WTC11 (cell line): ENCODE measurements around the gene PSME4. TPM values are rescaled to one million over a fixed set of nuclear protein-coding genes. Genes with fewer than 3 reads are reported as not detected.

Experiments used
- ATAC-seq: fragments of 200-7000 bp; cut with Tn5 transposase; 2 replicates; pipeline ENCODE4 v1.10.0; 2021; ENCODE audit warnings: mild to moderate bottlenecking, moderate library complexity
- CTCF ChIA-PET: fragments of 300-600 bp; sonication (Branson Sonifier 250); formaldehyde crosslinking; loops from one replicate; lab custom pipeline; 2021; ENCODE audit warnings: antibody characterized with exemption; lab: Charles Lee
- POLR2A ChIA-PET: fragments of 350-600 bp; sonication (Branson Sonifier 250); formaldehyde crosslinking; loops from one replicate; lab custom pipeline; 2021; ENCODE audit warnings: antibody characterized with exemption; lab: Charles Lee
- DNase-seq: peaks from one replicate; pipeline ENCODE4 v3.0.0; 2021; ENCODE audit warnings: low spot score
- H3K27ac Mint-ChIP-seq: 2 replicates; pipeline ENCODE4 v1.8.0; 2021; ENCODE audit warnings: mixed read lengths
- H3K27me3 Mint-ChIP-seq: 2 replicates; pipeline ENCODE4 v1.8.0; 2021; ENCODE audit warnings: low read depth, mild to moderate bottlenecking, moderate library complexity, mixed read lengths
- H3K36me3 Mint-ChIP-seq: 2 replicates; pipeline ENCODE4 v1.8.0; 2021; ENCODE audit warnings: mixed read lengths
- H3K4me1 Mint-ChIP-seq: 2 replicates; pipeline ENCODE4 v1.8.0; 2022; ENCODE audit warnings: mixed read lengths
- H3K4me3 Mint-ChIP-seq: 2 replicates; pipeline ENCODE4 v1.8.0; 2021; ENCODE audit warnings: mild to moderate bottlenecking, moderate library complexity, mixed read lengths
- H3K9me3 Mint-ChIP-seq: 2 replicates; pipeline ENCODE4 v1.8.0; 2021; ENCODE audit warnings: mixed read lengths
- ARID4B ChIP-seq: sonication (generic); formaldehyde crosslinking; IDR thresholded peaks from 2 replicates; pipeline ENCODE4 v1.8.0; 2023; ENCODE audit warnings: missing genetic modification reagents, mild to moderate bottlenecking, borderline replicate concordance
- CBFB ChIP-seq: sonication (generic); formaldehyde crosslinking; IDR thresholded peaks from 2 replicates; pipeline ENCODE4 v1.8.1; 2022; ENCODE audit warnings: mild to moderate bottlenecking, low read depth, missing genetic modification reagents
- E2F1 ChIP-seq: sonication (generic); formaldehyde crosslinking; IDR thresholded peaks from 2 replicates; pipeline ENCODE4 v1.8.0; 2022; ENCODE audit warnings: mild to moderate bottlenecking, missing genetic modification reagents
- E2F5 ChIP-seq: sonication (generic); formaldehyde crosslinking; IDR thresholded peaks from 2 replicates; pipeline ENCODE4 v1.8.1; 2022; ENCODE audit warnings: mild to moderate bottlenecking, moderate library complexity, missing genetic modification reagents
- ESRRA ChIP-seq: sonication (generic); formaldehyde crosslinking; IDR thresholded peaks from 2 replicates; pipeline ENCODE4 v1.8.1; 2022; ENCODE audit warnings: mild to moderate bottlenecking, missing genetic modification reagents, borderline replicate concordance
- HMGA2 ChIP-seq: fragments of 250-450 bp; sonication (Bioruptor Pico); IDR thresholded peaks from 2 replicates; pipeline ENCODE4 v1.4.0; 2021; ENCODE audit warnings: mild to moderate bottlenecking, moderate library complexity
- IRF1 ChIP-seq: sonication (generic); formaldehyde crosslinking; IDR thresholded peaks from 2 replicates; pipeline ENCODE4 v1.8.0; 2023; ENCODE audit warnings: missing genetic modification reagents
- KAT7 ChIP-seq: sonication (generic); formaldehyde crosslinking; IDR thresholded peaks from 2 replicates; pipeline ENCODE4 v1.8.1; 2023; ENCODE audit warnings: missing genetic modification reagents, mild to moderate bottlenecking, borderline replicate concordance
- MAX ChIP-seq: sonication (generic); formaldehyde crosslinking; IDR thresholded peaks from 2 replicates; pipeline ENCODE4 v1.8.0; 2022; ENCODE audit warnings: mild to moderate bottlenecking, missing genetic modification reagents
- MXD4 ChIP-seq: fragments of 250-450 bp; sonication (Bioruptor Pico); IDR thresholded peaks from 2 replicates; pipeline ENCODE4 v1.8.0; 2021; ENCODE audit warnings: mild to moderate bottlenecking, moderate library complexity, borderline replicate concordance
- NFE2L1 ChIP-seq: sonication (generic); formaldehyde crosslinking; IDR thresholded peaks from 2 replicates; pipeline ENCODE4 v1.8.1; 2023; ENCODE audit warnings: missing genetic modification reagents
- NR2C2 ChIP-seq: sonication (generic); formaldehyde crosslinking; IDR thresholded peaks from 2 replicates; pipeline ENCODE4 v1.8.0; 2022; ENCODE audit warnings: mild to moderate bottlenecking, missing genetic modification reagents
- OVOL2 ChIP-seq: fragments of 250-450 bp; sonication (Bioruptor Pico); IDR thresholded peaks from 2 replicates; pipeline ENCODE4 v1.9.0; 2021; ENCODE audit warnings: mild to moderate bottlenecking, borderline replicate concordance
- RORB ChIP-seq: fragments of 250-450 bp; sonication (Bioruptor Pico); IDR thresholded peaks from 2 replicates; pipeline ENCODE4 v1.9.0; 2021; ENCODE audit warnings: mild to moderate bottlenecking
- SP1 ChIP-seq: sonication (generic); formaldehyde crosslinking; conservative IDR thresholded peaks from 2 replicates; pipeline ENCODE4 v1.8.1; 2022; ENCODE audit warnings: missing genetic modification reagents
- STAT6 ChIP-seq: sonication (generic); formaldehyde crosslinking; conservative IDR thresholded peaks from 2 replicates; pipeline ENCODE4 v1.8.1; 2023; ENCODE audit warnings: mild to moderate bottlenecking, low read depth, missing genetic modification reagents, moderate library complexity
- TCF7 ChIP-seq: sonication (generic); formaldehyde crosslinking; IDR thresholded peaks from 2 replicates; pipeline ENCODE4 v1.8.0; 2022; ENCODE audit warnings: mild to moderate bottlenecking, low read depth, missing genetic modification reagents, moderate library complexity
- ZBTB21 ChIP-seq: sonication (generic); formaldehyde crosslinking; IDR thresholded peaks from 2 replicates; pipeline ENCODE4 v1.8.1; 2023; ENCODE audit warnings: mild to moderate bottlenecking, missing genetic modification reagents, borderline replicate concordance
- ZNF219 ChIP-seq: sonication (generic); formaldehyde crosslinking; IDR thresholded peaks from 2 replicates; pipeline ENCODE4 v1.8.0; 2023; ENCODE audit warnings: missing genetic modification reagents, mild to moderate bottlenecking, borderline replicate concordance
- ZNF232 ChIP-seq: sonication (generic); formaldehyde crosslinking; IDR thresholded peaks from 2 replicates; pipeline ENCODE4 v1.8.0; 2022; ENCODE audit warnings: mild to moderate bottlenecking, missing genetic modification reagents
- ZNF416 ChIP-seq: fragments of 250-450 bp; sonication (Bioruptor Pico); IDR thresholded peaks from 2 replicates; pipeline ENCODE4 v1.9.0; 2021; ENCODE audit warnings: mild to moderate bottlenecking, inconsistent platforms
- ZNF671 ChIP-seq: fragments of 250-450 bp; sonication (Bioruptor Pico); IDR thresholded peaks from 2 replicates; pipeline ENCODE4 v1.8.0; 2021; ENCODE audit warnings: mild to moderate bottlenecking
- total RNA-seq: library from RNA; stranded (reverse); gene quantifications from 3 replicates; pipeline ENCODE4 v1.2.3, GENCODE V29; 2021

PSME4 gene
- total RNA-seq, 1 experiment from 2014 or later: 91.9 TPM

- ChIA-PET CTCF (no interaction called here), POLR2A (no interaction called here)
- H3K36me3 Mint-ChIP-seq: no peaks in the 10 kb centered on the region
- no peak for TF ChIP-seq CBFB (CRISPR knock-in tag)
- no peak for TF ChIP-seq SP1 (CRISPR knock-in tag)
- no peak for TF ChIP-seq MXD4
- TF ChIP-seq KAT7 (CRISPR knock-in tag): no peak
- TF ChIP-seq STAT6: no peak
- no peak for TF ChIP-seq ZNF219 (CRISPR knock-in tag)
- TF ChIP-seq ZNF232: no peak
- TF ChIP-seq E2F1 (CRISPR knock-in tag): no peak
- no peak for TF ChIP-seq OVOL2 (CRISPR knock-in tag)
- no peak for TF ChIP-seq ARID4B
- ATAC-seq: no peak
- H3K27me3 Mint-ChIP-seq: no peaks in the 10 kb centered on the region
- no peaks in the 10 kb centered on the region for H3K4me1 Mint-ChIP-seq
- no peak overlapping the region for H3K4me3 Mint-ChIP-seq
- H3K9me3 Mint-ChIP-seq: no peaks in the 10 kb centered on the region
- H3K27ac Mint-ChIP-seq: peak overlapping the region; percentile 63; the same call in 1 of the 2 replicates
- no peak for DNase-seq
Observed at GRCh38 chr2:54012538-54013141, 41.8 kb upstream of the PSME4 start.

GRCh38 chr2:54009549-54009948 lies 38.8 kb upstream of the PSME4 start:
- no peak for TF ChIP-seq HMGA2 (CRISPR knock-in tag)
- TF ChIP-seq ZBTB21 (CRISPR knock-in tag): no peak
- TF ChIP-seq E2F5 (CRISPR knock-in tag): no peak
- Mint-ChIP-seq H3K36me3 (no peaks in the 10 kb centered on the region), H3K4me3 (no peak overlapping the region), H3K4me1 (no peaks in the 10 kb centered on the region), H3K9me3 (no peaks in the 10 kb centered on the region), H3K27ac (no peak overlapping the region), H3K27me3 (no peaks in the 10 kb centered on the region)
- POLR2A ChIA-PET: no interaction called here
- DNase-seq (no peak), ATAC-seq (no peak)
- CTCF ChIA-PET: interaction anchor here (0.7 kb wide), 1 partner anchor 193 kb away, joined by 3 read pairs; no protein-coding TSS in a partner anchor

- Mint-ChIP-seq H3K27me3 (no peaks in the 10 kb centered on the region), H3K27ac (no peak overlapping the region), H3K4me1 (no peaks in the 10 kb centered on the region), H3K9me3 (no peaks in the 10 kb centered on the region), H3K4me3 (no peak overlapping the region), H3K36me3 (no peaks in the 10 kb centered on the region)
- ChIA-PET CTCF (no interaction called here), POLR2A (no interaction called here)
- DNase-seq: no peak
- no peak for ATAC-seq
- TF ChIP-seq ESRRA (CRISPR knock-in tag) (no peak), IRF1 (CRISPR knock-in tag) (no peak), SP1 (CRISPR knock-in tag) (no peak), ZNF671 (no peak), RORB (CRISPR knock-in tag) (no peak), NR2C2 (CRISPR knock-in tag) (no peak), OVOL2 (CRISPR knock-in tag) (no peak), NFE2L1 (CRISPR knock-in tag) (no peak), MAX (CRISPR knock-in tag) (no peak), TCF7 (CRISPR knock-in tag) (no peak), ZNF416 (no peak)
Observed at GRCh38 chr2:54008439-54008838, 37.6 kb upstream of the PSME4 start.
